Heart left ventricle (tissue), 13 donors: ENCODE data around the gene TOGARAM1.

Experiments
- POLR2A ChIP-seq, 2 donors: fragments of 450-650 bp; IDR thresholded peaks; one replicate each; pipeline ENCODE4 v1.6.1; 2017; ENCODE audit warnings: antibody characterized with exemption in 2 of 2, mild to moderate bottlenecking in 2 of 2, moderate library complexity in 2 of 2
- TF ChIP-seq, protein P1 (sequence below), 12 donors: fragments of 200-600 bp; sonication (generic) in 4 of 12; IDR thresholded peaks; one replicate each; pipeline versions ENCODE4 v1.5.0 to v1.8.0; 2018 to 2022; ENCODE audit warnings: antibody characterized with exemption in 12 of 12, mild to moderate bottlenecking in 5 of 12
- donor health status: ischemic (EF 13 %, LVEDD 7.1; RV severe dilation, severe dysfunction).
- donor health status: DM: no; HTN: yes; CAD: no.
- donor health status: DM: no; HTN: no; CAD: no.
- donor health status: ischemic (EF 25% LVEDD 6.9; RV normal size, moderate dysfunction).
- donor health status: ischemic (EF 25% LVEDD 5.7; RV mildly dilated, moderate dysfunction).
- donor health status: ischemic (EF 35%, LVEDD 5.7; RV mildly dilated, moderate dysfunction).
- donor health status: nonischemic (EF 11% LVEDD 7.7; RV severe dilation, severe dysfunction).
- donor health status: DM: yes; HTN: yes; CAD: no.
- donor health status: PGD.
- donor health status: ischemic (EF 29% LVEDD 5.4; RV normal size, mild dysfunction).
- donor health status: nonischemic (EF 23%, LVEDD 6.1; RV moderate dilation, normal function).

DNA sequence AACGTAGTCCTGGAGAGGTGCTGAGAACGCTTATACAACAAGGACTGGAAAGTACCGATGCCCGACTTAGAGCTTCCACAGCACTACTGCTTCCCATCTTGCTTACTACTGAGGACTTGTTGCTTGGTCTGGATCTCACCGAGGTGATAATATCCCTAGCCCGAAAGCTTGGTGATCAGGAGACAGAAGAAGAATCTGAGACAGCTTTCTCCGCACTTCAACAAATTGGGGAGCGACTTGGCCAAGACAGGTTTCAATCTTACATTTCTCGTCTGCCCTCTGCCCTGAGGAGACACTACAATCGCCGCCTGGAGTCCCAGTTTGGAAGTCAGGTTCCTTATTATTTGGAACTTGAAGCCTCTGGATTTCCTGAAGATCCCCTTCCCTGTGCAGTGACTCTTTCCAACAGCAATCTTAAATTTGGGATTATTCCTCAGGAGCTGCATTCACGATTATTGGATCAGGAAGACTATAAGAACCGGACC lies 1.1 kb downstream of the TOGARAM1 start:
- TF ChIP-seq, protein P1, sequence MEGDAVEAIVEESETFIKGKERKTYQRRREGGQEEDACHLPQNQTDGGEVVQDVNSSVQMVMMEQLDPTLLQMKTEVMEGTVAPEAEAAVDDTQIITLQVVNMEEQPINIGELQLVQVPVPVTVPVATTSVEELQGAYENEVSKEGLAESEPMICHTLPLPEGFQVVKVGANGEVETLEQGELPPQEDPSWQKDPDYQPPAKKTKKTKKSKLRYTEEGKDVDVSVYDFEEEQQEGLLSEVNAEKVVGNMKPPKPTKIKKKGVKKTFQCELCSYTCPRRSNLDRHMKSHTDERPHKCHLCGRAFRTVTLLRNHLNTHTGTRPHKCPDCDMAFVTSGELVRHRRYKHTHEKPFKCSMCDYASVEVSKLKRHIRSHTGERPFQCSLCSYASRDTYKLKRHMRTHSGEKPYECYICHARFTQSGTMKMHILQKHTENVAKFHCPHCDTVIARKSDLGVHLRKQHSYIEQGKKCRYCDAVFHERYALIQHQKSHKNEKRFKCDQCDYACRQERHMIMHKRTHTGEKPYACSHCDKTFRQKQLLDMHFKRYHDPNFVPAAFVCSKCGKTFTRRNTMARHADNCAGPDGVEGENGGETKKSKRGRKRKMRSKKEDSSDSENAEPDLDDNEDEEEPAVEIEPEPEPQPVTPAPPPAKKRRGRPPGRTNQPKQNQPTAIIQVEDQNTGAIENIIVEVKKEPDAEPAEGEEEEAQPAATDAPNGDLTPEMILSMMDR (IDR thresholded peaks at IDR 0.05) = no peak
- no peak for TF ChIP-seq POLR2A (IDR thresholded peaks at IDR 0.05)
